ENCODE data around the gene CNN1. TPM values are rescaled to one million over a fixed set of nuclear protein-coding genes. Genes with fewer than 3 reads are reported as not detected.
"Not testable (repeated sequence)": the region's sequence is repeated elsewhere in the genome, so short reads cannot be mapped to it uniquely, and the experiment has no call there.

Gene CNN1
- total RNA-seq, 1 experiment from 2014 or later = 0.44 TPM

DNA sequence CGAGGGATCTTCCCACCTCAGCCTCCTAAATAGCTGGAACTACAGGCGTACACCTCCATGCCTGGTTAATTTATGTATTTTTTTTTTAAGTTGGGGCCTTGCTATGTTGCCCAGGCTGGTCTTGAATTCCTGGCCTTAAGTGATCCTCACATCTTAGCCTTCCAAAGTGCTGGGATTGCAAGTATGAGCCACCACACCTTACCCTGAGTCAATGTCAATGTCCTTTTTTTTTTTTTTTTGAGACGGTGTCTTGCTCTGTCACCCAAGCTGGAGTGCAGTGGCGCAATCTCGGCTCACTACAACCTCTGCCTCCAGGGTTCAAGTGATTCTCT, 27.0 kb downstream of the CNN1 start:
- intact Hi-C loops (cut with micrococcal nuclease; ENCODE audit: unreplicated experiment); POLR2A ChIA-PET (ENCODE audit: unreplicated experiment); H3K79me2 ChIP-seq (ENCODE audit: low read depth); BruUV-seq (replicated peaks); H3K4me2 ChIP-seq; H3K27ac ChIP-seq; CTCF ChIA-PET; DNase-seq; H3K36me3 ChIP-seq (ENCODE audit: low read depth); H3K4me3 ChIP-seq; H3K9me3 ChIP-seq (ENCODE audit: insufficient read depth, low read depth); H2AFZ ChIP-seq; H3K27me3 ChIP-seq (ENCODE audit: insufficient read depth, low read depth); H3K4me1 ChIP-seq (replicated peaks; ENCODE audit: insufficient read depth); H4K20me1 ChIP-seq (ENCODE audit: insufficient read depth); H3K9me2 ChIP-seq (ENCODE audit: insufficient read depth): not testable (repeated sequence)
- H3F3A ChIP-seq (ENCODE audit: insufficient read depth, low read depth) = peaks cover 13% of the 10 kb centered on the region; the same call in 1 of the 2 replicates

GRCh38 chr19:11566164-11566563, 27.5 kb downstream of the CNN1 start:
- Histone ChIP-seq H3K79me2 (ENCODE audit: low read depth) (no peaks in the 10 kb centered on the region), H3K9me2 (ENCODE audit: insufficient read depth) (no peaks in the 10 kb centered on the region), H3K4me2 (no peak overlapping the region), H3F3A (ENCODE audit: insufficient read depth, low read depth) (0 out of 2 replicates have a peak, but pooled peaks cover 10% of the 10 kb centered on the region), H3K27ac (no peak overlapping the region), H3K4me1 (replicated peaks; ENCODE audit: insufficient read depth) (no peaks in the 10 kb centered on the region), H3K36me3 (ENCODE audit: low read depth) (no peaks in the 10 kb centered on the region), H2AFZ (no peak overlapping the region), H3K27me3 (ENCODE audit: insufficient read depth, low read depth) (no peaks in the 10 kb centered on the region), H3K4me3 (no peak overlapping the region), H4K20me1 (ENCODE audit: insufficient read depth) (no peaks in the 10 kb centered on the region), H3K9me3 (ENCODE audit: insufficient read depth, low read depth) (no peaks in the 10 kb centered on the region)
- no TSS peak for BruUV-seq (replicated peaks)
- POLR2A ChIA-PET (ENCODE audit: unreplicated experiment) = no interaction called here
- DNase-seq = no peak
- TF ChIP-seq EZH2 (IDR thresholded peaks at IDR 0.05; ENCODE audit: low read depth) = no peak
- TF ChIP-seq, protein P1, sequence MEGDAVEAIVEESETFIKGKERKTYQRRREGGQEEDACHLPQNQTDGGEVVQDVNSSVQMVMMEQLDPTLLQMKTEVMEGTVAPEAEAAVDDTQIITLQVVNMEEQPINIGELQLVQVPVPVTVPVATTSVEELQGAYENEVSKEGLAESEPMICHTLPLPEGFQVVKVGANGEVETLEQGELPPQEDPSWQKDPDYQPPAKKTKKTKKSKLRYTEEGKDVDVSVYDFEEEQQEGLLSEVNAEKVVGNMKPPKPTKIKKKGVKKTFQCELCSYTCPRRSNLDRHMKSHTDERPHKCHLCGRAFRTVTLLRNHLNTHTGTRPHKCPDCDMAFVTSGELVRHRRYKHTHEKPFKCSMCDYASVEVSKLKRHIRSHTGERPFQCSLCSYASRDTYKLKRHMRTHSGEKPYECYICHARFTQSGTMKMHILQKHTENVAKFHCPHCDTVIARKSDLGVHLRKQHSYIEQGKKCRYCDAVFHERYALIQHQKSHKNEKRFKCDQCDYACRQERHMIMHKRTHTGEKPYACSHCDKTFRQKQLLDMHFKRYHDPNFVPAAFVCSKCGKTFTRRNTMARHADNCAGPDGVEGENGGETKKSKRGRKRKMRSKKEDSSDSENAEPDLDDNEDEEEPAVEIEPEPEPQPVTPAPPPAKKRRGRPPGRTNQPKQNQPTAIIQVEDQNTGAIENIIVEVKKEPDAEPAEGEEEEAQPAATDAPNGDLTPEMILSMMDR (conservative IDR thresholded peaks at IDR 0.05) = no peak
- intact Hi-C loops (cut with micrococcal nuclease; ENCODE audit: unreplicated experiment) = no loop called here
- CTCF ChIA-PET = no interaction called here

DNA sequence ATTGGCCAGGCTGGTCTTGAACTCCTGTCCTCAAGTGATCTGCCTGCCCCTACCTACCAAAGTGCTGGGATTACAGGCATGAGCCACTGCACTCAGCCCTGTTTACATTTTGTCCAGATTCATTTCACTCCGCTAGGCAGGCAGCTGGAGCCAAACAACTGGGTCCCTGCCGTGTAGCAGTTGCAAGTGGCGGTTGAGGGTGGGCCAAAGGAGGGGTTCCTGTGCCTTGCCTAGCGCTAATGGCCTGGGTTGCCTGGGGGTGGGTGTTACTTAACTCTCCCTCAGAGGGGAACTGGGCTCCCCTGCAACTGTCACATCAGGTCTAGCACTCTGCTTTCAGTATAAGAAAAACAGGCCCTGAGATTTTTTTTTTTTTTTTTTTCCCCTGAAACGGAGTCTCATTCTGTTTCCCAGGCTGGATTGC, 31.4 kb downstream of the CNN1 start:
- 0 out of 2 replicates have a peak, but pooled peaks cover 8% of the 10 kb centered on the region for H3F3A ChIP-seq (ENCODE audit: insufficient read depth, low read depth)
- no peaks in the 10 kb centered on the region for H3K4me1 ChIP-seq (replicated peaks; ENCODE audit: insufficient read depth)
- ChIA-PET CTCF (interaction anchor here (0.6 kb wide), 1 partner anchor 12 kb away, joined by 9 read pairs; no protein-coding TSS in a partner anchor), POLR2A (ENCODE audit: unreplicated experiment) (no interaction called here)
- H3K9me2 ChIP-seq (ENCODE audit: insufficient read depth) = no peaks in the 10 kb centered on the region
- H4K20me1 ChIP-seq (ENCODE audit: insufficient read depth) = no peaks in the 10 kb centered on the region
- no peak overlapping the region for H3K27ac ChIP-seq
- no peaks in the 10 kb centered on the region for H3K36me3 ChIP-seq (ENCODE audit: low read depth)
- TF ChIP-seq, protein P1 (conservative IDR thresholded peaks at IDR 0.05) = no peak
- H3K79me2 ChIP-seq (ENCODE audit: low read depth) = no peaks in the 10 kb centered on the region
- H3K27me3 ChIP-seq (ENCODE audit: insufficient read depth, low read depth) = no peaks in the 10 kb centered on the region
- H3K4me3 ChIP-seq = no peak overlapping the region
- no TSS peak for BruUV-seq (replicated peaks)
- no peak overlapping the region for H3K4me2 ChIP-seq
- no peaks in the 10 kb centered on the region for H3K9me3 ChIP-seq (ENCODE audit: insufficient read depth, low read depth)
- no peak for DNase-seq
- intact Hi-C loops (cut with micrococcal nuclease; ENCODE audit: unreplicated experiment) = no loop called here
- no peak overlapping the region for H2AFZ ChIP-seq

DNA sequence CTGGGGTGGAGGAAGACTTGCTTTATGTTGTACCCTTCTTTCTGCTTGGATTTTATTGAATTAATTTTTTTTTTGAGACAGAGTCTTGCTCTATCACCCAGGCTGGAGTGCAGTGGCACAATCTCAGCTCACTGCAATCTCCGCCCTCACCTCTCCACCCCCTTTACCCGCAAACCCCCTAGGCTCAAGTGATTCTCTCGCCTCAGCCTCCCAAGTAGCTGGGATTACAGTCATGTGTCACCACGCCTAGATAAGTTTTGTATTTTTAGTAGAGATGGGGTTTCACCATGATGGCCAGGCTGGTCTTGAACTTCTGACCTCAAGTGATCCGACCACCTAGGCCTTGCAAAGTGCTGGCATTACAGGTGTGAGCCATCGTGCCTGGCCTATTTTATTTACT, 34.7 kb downstream of the CNN1 start:
- H4K20me1 ChIP-seq (ENCODE audit: insufficient read depth); H3F3A ChIP-seq (ENCODE audit: insufficient read depth, low read depth); H3K79me2 ChIP-seq (ENCODE audit: low read depth); H3K4me1 ChIP-seq (replicated peaks; ENCODE audit: insufficient read depth); DNase-seq; H3K4me3 ChIP-seq; H3K27ac ChIP-seq; H2AFZ ChIP-seq; H3K9me2 ChIP-seq (ENCODE audit: insufficient read depth); BruUV-seq (replicated peaks); CTCF ChIA-PET; H3K4me2 ChIP-seq; H3K36me3 ChIP-seq (ENCODE audit: low read depth); H3K9me3 ChIP-seq (ENCODE audit: insufficient read depth, low read depth); POLR2A ChIA-PET (ENCODE audit: unreplicated experiment); H3K27me3 ChIP-seq (ENCODE audit: insufficient read depth, low read depth); intact Hi-C loops (cut with micrococcal nuclease; ENCODE audit: unreplicated experiment): not testable (repeated sequence)

- POLR2A ChIA-PET (ENCODE audit: unreplicated experiment); H3K4me3 ChIP-seq; H3K27ac ChIP-seq; H3K9me3 ChIP-seq (ENCODE audit: insufficient read depth, low read depth); H3K4me2 ChIP-seq; CTCF ChIA-PET; H3K4me1 ChIP-seq (replicated peaks; ENCODE audit: insufficient read depth); BruUV-seq (replicated peaks); H3F3A ChIP-seq (ENCODE audit: insufficient read depth, low read depth); H4K20me1 ChIP-seq (ENCODE audit: insufficient read depth); H3K79me2 ChIP-seq (ENCODE audit: low read depth); H3K36me3 ChIP-seq (ENCODE audit: low read depth); intact Hi-C loops (cut with micrococcal nuclease; ENCODE audit: unreplicated experiment); DNase-seq; H2AFZ ChIP-seq; H3K27me3 ChIP-seq (ENCODE audit: insufficient read depth, low read depth); H3K9me2 ChIP-seq (ENCODE audit: insufficient read depth): not testable (repeated sequence)
These were observed 35.1 kb downstream of the CNN1 start for GRCh38 chr19:11573763-11574162.

All from PC-9 (cell line).